Transverse colon (tissue), 3 donors: ENCODE measurements around the gene ZBTB44.

Experiments
- POLR2A ChIP-seq: fragments of 450-650 bp; IDR thresholded peaks from one replicate; pipeline ENCODE4 v1.6.1; 2016; ENCODE audit warnings: antibody characterized with exemption, mild to moderate bottlenecking, moderate library complexity
- TF ChIP-seq, protein P1 (sequence below), 5 experiments: fragments of 200-600 bp in 3 of 5; fragments of 450-650 bp in 2 of 5; sonication (generic) in 3 of 5; IDR thresholded peaks; 1 replicate in 2 of 5; 2 replicates in 3 of 5; pipeline ENCODE4 v1.5.1; 2016 to 2017; ENCODE audit warnings: antibody characterized with exemption in 5 of 5, inconsistent platforms in 3 of 5, mild to moderate bottlenecking in 2 of 5, moderate library complexity in 1 of 5

DNA sequence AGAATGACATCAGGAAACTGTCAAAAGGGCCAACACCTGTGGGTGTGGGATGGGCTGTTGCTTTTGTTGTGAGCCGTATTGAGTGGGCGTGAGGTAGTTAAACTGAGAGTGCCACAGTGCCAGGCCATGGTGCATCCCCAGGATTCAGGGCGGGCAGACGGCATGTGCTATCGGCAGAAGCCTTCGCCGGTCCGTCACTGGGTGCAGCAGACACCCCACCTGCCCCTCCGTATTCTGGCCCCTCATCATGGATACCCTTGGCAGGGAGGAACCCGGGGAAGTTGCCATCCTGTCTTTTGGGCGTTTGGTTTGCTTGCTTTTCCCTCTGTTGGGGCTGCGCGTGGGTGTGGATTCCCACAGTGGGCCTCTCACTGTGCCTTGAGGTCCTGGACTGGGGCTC is 127.6 kb downstream of the ZBTB44 start:
- TF ChIP-seq, protein P1, sequence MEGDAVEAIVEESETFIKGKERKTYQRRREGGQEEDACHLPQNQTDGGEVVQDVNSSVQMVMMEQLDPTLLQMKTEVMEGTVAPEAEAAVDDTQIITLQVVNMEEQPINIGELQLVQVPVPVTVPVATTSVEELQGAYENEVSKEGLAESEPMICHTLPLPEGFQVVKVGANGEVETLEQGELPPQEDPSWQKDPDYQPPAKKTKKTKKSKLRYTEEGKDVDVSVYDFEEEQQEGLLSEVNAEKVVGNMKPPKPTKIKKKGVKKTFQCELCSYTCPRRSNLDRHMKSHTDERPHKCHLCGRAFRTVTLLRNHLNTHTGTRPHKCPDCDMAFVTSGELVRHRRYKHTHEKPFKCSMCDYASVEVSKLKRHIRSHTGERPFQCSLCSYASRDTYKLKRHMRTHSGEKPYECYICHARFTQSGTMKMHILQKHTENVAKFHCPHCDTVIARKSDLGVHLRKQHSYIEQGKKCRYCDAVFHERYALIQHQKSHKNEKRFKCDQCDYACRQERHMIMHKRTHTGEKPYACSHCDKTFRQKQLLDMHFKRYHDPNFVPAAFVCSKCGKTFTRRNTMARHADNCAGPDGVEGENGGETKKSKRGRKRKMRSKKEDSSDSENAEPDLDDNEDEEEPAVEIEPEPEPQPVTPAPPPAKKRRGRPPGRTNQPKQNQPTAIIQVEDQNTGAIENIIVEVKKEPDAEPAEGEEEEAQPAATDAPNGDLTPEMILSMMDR (IDR thresholded peaks at IDR 0.05) = no peak
- no peak for TF ChIP-seq POLR2A
